Measurements from ENCODE around the gene PRKG1. TPM values are rescaled to one million over a fixed set of nuclear protein-coding genes. Genes with fewer than 3 reads are reported as not detected.

Gene PRKG1
- total and polyA plus RNA-seq, 2 experiments from 2014 or later = 18.2 to 21.1 TPM

GRCh38 chr10:52043811-52044210 lies 969.5 kb downstream of the PRKG1 start:
- Histone ChIP-seq H3K27me3 (ENCODE audit: insufficient read depth) (no peaks in the 10 kb centered on the region), H2AFZ (no peak overlapping the region), H3K4me2 (peak overlapping the region; percentile 72), H3K4me3 (0 out of 2 replicates have a peak overlapping the region, but pooled peaks have one; percentile 12), H3K79me2 (replicated peaks; ENCODE audit: insufficient read depth) (peaks cover 45% of the 10 kb centered on the region), H3K36me3 (ENCODE audit: insufficient read depth) (no peaks in the 10 kb centered on the region), H3K4me1 (ENCODE audit: insufficient read depth) (peaks cover 67% of the 10 kb centered on the region), H4K20me1 (replicated peaks; ENCODE audit: insufficient read depth) (no peaks in the 10 kb centered on the region), H3K9me2 (ENCODE audit: insufficient read depth) (peaks cover 7% of the 10 kb centered on the region; the same call in 1 of the 2 replicates), H3F3A (replicated peaks; ENCODE audit: low read depth) (0 out of 2 replicates have a peak, but pooled peaks cover 7% of the 10 kb centered on the region), H3K27ac (ENCODE audit: low read depth) (peak overlapping the region; percentile 9; the same call in 1 of the 2 replicates)
- TF ChIP-seq JUNB (IDR thresholded peaks at IDR 0.05; ENCODE audit: unreplicated experiment) (no peak), STAT1 (IDR thresholded peaks at IDR 0.05; ENCODE audit: unreplicated experiment) (no peak), POLR2AphosphoS5 (IDR thresholded peaks at IDR 0.05; ENCODE audit: low read depth) (no peak), ZNF462 (CRISPR knock-in tag; IDR thresholded peaks at IDR 0.05) (no peak)
- peak; percentile 41 for DNase-seq (ENCODE audit: low spot score)
- Mint-ChIP-seq H3K4me3 (no peak overlapping the region), H3K27me3 (ENCODE audit: insufficient read depth, low read depth, poor library complexity) (peaks cover 17% of the 10 kb centered on the region), H3K4me1 (peaks cover 63% of the 10 kb centered on the region), H3K36me3 (ENCODE audit: low read depth) (peaks cover 4% of the 10 kb centered on the region), H3K27ac (peak overlapping the region; percentile 67), H3K9me3 (peaks cover 5% of the 10 kb centered on the region)
- no peak for ATAC-seq

GRCh38 chr10:52048051-52048450 lies 973.8 kb downstream of the PRKG1 start:
- Histone ChIP-seq H3K4me3 (no peak overlapping the region), H3K36me3 (ENCODE audit: insufficient read depth) (no peaks in the 10 kb centered on the region), H3F3A (replicated peaks; ENCODE audit: low read depth) (no peaks in the 10 kb centered on the region), H2AFZ (no peak overlapping the region), H3K27me3 (ENCODE audit: insufficient read depth) (no peaks in the 10 kb centered on the region), H3K9me2 (ENCODE audit: insufficient read depth) (peaks cover 15% of the 10 kb centered on the region; the same call in 1 of the 2 replicates), H3K4me1 (ENCODE audit: insufficient read depth) (peaks cover 38% of the 10 kb centered on the region), H4K20me1 (replicated peaks; ENCODE audit: insufficient read depth) (no peaks in the 10 kb centered on the region), H3K4me2 (no peak overlapping the region), H3K79me2 (replicated peaks; ENCODE audit: insufficient read depth) (peaks cover 16% of the 10 kb centered on the region; the same call in 1 of the 2 replicates), H3K27ac (ENCODE audit: low read depth) (no peak overlapping the region)
- no peak overlapping the region for H3K27ac Mint-ChIP-seq
- peaks cover 1% of the 10 kb centered on the region for H3K27me3 Mint-ChIP-seq (ENCODE audit: insufficient read depth, low read depth, poor library complexity)
- DNase-seq (ENCODE audit: low spot score) = no peak
- no peaks in the 10 kb centered on the region for H3K36me3 Mint-ChIP-seq (ENCODE audit: low read depth)
- no peak overlapping the region for H3K4me3 Mint-ChIP-seq
- no peak for ATAC-seq
- no peaks in the 10 kb centered on the region for H3K9me3 Mint-ChIP-seq
- H3K4me1 Mint-ChIP-seq = peaks cover 48% of the 10 kb centered on the region
- TF ChIP-seq POLR2AphosphoS5 (IDR thresholded peaks at IDR 0.05; ENCODE audit: low read depth) = no peak
- TF ChIP-seq JUNB (IDR thresholded peaks at IDR 0.05; ENCODE audit: unreplicated experiment) = no peak

All from GM23338 (cell line).